ENCODE measurements around the gene DHRS2.

DNA sequence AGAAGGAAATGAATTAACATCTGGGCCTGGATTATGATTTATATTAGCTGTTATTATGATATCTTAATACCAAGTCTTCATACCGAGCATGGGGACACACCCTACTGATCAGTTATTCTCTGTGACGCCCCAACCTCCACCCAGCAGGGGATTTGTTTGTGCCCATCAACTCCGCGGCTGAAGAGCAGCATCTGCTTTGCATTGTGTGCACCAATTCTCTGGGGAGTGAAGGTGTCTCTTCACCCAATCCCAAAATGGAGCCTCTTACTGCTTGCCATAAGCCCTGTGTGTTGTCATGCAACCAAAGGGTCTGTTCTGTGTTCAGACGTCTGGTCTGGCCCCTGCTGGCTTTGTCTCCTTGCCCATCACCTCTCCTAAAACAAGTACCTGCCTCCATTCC, 25.4 kb downstream of the DHRS2 start:
- TF ChIP-seq POLR2AphosphoS5 (IDR thresholded peaks at IDR 0.05) (no peak), RAD21 (conservative IDR thresholded peaks at IDR 0.05) (no peak), SMC3 (conservative IDR thresholded peaks at IDR 0.05; ENCODE audit: poor library complexity) (no peak), EZH2 (IDR thresholded peaks at IDR 0.05; ENCODE audit: borderline replicate concordance, insufficient read depth, low read length, poor library complexity, severe bottlenecking) (no peak), MXI1 (conservative IDR thresholded peaks at IDR 0.05; ENCODE audit: poor library complexity, severe bottlenecking) (no peak), EP300 (conservative IDR thresholded peaks at IDR 0.05; ENCODE audit: poor library complexity, severe bottlenecking) (no peak), TAF1 (IDR thresholded peaks at IDR 0.05; ENCODE audit: low read depth) (no peak)
- TF ChIP-seq, protein P1, sequence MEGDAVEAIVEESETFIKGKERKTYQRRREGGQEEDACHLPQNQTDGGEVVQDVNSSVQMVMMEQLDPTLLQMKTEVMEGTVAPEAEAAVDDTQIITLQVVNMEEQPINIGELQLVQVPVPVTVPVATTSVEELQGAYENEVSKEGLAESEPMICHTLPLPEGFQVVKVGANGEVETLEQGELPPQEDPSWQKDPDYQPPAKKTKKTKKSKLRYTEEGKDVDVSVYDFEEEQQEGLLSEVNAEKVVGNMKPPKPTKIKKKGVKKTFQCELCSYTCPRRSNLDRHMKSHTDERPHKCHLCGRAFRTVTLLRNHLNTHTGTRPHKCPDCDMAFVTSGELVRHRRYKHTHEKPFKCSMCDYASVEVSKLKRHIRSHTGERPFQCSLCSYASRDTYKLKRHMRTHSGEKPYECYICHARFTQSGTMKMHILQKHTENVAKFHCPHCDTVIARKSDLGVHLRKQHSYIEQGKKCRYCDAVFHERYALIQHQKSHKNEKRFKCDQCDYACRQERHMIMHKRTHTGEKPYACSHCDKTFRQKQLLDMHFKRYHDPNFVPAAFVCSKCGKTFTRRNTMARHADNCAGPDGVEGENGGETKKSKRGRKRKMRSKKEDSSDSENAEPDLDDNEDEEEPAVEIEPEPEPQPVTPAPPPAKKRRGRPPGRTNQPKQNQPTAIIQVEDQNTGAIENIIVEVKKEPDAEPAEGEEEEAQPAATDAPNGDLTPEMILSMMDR (IDR thresholded peaks at IDR 0.05; ENCODE audit: poor library complexity, severe bottlenecking): no peak
- TF ChIP-seq, protein P2, sequence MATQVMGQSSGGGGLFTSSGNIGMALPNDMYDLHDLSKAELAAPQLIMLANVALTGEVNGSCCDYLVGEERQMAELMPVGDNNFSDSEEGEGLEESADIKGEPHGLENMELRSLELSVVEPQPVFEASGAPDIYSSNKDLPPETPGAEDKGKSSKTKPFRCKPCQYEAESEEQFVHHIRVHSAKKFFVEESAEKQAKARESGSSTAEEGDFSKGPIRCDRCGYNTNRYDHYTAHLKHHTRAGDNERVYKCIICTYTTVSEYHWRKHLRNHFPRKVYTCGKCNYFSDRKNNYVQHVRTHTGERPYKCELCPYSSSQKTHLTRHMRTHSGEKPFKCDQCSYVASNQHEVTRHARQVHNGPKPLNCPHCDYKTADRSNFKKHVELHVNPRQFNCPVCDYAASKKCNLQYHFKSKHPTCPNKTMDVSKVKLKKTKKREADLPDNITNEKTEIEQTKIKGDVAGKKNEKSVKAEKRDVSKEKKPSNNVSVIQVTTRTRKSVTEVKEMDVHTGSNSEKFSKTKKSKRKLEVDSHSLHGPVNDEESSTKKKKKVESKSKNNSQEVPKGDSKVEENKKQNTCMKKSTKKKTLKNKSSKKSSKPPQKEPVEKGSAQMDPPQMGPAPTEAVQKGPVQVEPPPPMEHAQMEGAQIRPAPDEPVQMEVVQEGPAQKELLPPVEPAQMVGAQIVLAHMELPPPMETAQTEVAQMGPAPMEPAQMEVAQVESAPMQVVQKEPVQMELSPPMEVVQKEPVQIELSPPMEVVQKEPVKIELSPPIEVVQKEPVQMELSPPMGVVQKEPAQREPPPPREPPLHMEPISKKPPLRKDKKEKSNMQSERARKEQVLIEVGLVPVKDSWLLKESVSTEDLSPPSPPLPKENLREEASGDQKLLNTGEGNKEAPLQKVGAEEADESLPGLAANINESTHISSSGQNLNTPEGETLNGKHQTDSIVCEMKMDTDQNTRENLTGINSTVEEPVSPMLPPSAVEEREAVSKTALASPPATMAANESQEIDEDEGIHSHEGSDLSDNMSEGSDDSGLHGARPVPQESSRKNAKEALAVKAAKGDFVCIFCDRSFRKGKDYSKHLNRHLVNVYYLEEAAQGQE (IDR thresholded peaks at IDR 0.05; ENCODE audit: borderline replicate concordance): no peak
